PC-3 (cell line): ENCODE measurements around the gene VDR.
"Not testable (repeated sequence)": the region's sequence is repeated elsewhere in the genome, so short reads cannot be mapped to it uniquely, and the experiment has no call there.

Experiments
- EZH2phosphoT487 ChIP-seq: fragments of 300-600 bp; sonication (generic); IDR thresholded peaks from 2 replicates; pipeline ENCODE4 v1.6.1; 2018; ENCODE audit warnings: mild to moderate bottlenecking, antibody characterized with exemption, low read length, borderline replicate concordance
- TF ChIP-seq, protein P1 (sequence below): fragments of 300-600 bp; sonication (generic); conservative IDR thresholded peaks from 2 replicates; pipeline ENCODE4 v1.5.1; 2017; ENCODE audit warnings: antibody characterized with exemption, low read depth, mild to moderate bottlenecking, low read length

DNA sequence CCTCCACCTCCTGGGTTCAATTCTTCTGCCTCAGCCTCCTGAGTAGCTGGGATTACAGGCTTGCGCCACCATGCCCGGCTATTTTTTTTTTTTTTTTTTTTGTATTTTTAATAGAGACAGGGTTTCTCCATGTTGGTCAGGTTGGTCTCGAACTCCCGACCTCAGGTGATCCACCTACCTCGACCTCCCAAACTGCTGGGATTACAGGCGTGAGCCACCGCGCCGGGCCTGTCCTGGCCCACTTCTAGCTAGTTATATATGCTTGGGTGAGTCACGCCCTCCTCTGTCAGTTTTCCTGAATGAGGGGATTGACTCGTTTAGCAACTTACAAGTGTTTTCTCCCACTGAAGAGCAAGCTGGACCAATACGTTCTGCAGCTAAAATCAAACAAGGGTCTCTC is 62.3 kb downstream of the VDR start:
- TF ChIP-seq, protein P1, sequence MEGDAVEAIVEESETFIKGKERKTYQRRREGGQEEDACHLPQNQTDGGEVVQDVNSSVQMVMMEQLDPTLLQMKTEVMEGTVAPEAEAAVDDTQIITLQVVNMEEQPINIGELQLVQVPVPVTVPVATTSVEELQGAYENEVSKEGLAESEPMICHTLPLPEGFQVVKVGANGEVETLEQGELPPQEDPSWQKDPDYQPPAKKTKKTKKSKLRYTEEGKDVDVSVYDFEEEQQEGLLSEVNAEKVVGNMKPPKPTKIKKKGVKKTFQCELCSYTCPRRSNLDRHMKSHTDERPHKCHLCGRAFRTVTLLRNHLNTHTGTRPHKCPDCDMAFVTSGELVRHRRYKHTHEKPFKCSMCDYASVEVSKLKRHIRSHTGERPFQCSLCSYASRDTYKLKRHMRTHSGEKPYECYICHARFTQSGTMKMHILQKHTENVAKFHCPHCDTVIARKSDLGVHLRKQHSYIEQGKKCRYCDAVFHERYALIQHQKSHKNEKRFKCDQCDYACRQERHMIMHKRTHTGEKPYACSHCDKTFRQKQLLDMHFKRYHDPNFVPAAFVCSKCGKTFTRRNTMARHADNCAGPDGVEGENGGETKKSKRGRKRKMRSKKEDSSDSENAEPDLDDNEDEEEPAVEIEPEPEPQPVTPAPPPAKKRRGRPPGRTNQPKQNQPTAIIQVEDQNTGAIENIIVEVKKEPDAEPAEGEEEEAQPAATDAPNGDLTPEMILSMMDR, result not testable (repeated sequence)
- not testable (repeated sequence) for TF ChIP-seq EZH2phosphoT487
